ENCODE results near the gene BEST4. TPM values are rescaled to one million over a fixed set of nuclear protein-coding genes. Genes with fewer than 3 reads are reported as not detected.

Gene BEST4
- total RNA-seq, 5 donors from 2014 or later (not counting 1 experiment from before 2014, with no cell fraction given): 0.75 to 2.4 (median 1.6) TPM

GRCh38 chr1:44777969-44778635, 9.9 kb downstream of the BEST4 start:
- H3K27me3 ChIP-seq (replicated peaks in 1 of 2; ENCODE audit: control insufficient read depth in 2 of 2, extremely low read depth in 1 of 2, insufficient read depth in 2 of 2, low read length in 1 of 2): no peaks in the 10 kb centered on the region
- POLR2A ChIA-PET: interaction anchor here in 1 of 2 donors (0.6 kb wide), 1 partner anchor 39 kb away, joined by 3 read pairs; no protein-coding TSS in a partner anchor
- 76% methylated on average over 9 of the region's 13 CpGs for WGBS (ENCODE audit: insufficient coverage)
- H3K36me3 ChIP-seq (ENCODE audit: control insufficient read depth in 2 of 2, extremely low read depth in 1 of 2, insufficient read depth in 1 of 2, low read length in 1 of 2): peaks cover 9 to 42% of the 10 kb centered on the region in 2 donors
- peaks cover 14 to 31% of the 10 kb centered on the region in 2 experiments for H3K4me1 ChIP-seq (ENCODE audit: control insufficient read depth in 1 of 2, extremely low read depth in 1 of 2, insufficient read depth in 2 of 2, low read length in 2 of 2)
- no peaks in the 10 kb centered on the region for H3K9me3 Mint-ChIP-seq
- H3K4me3 Mint-ChIP-seq: peak overlapping the region; percentile 92 to 94 (median 93)
- H3K27ac ChIP-seq (ENCODE audit: low read length): peak overlapping the region; percentile 24
- no peaks in the 10 kb centered on the region for H3K9me3 ChIP-seq
- no peaks in the 10 kb centered on the region for H3K27me3 Mint-ChIP-seq
- no peak for ATAC-seq (replicated peaks in 1 of 4)
- H3K36me3 Mint-ChIP-seq: peaks cover 35% of the 10 kb centered on the region
- H3K27ac Mint-ChIP-seq: peak overlapping the region; percentile 93 to 94
- peaks cover 33 to 40% (median 37%) of the 10 kb centered on the region in 3 donors for H3K4me1 Mint-ChIP-seq
- CTCF ChIA-PET: interaction anchor here in 1 of 2 donors (0.5 to 0.6 kb wide), 2 partner anchors 9 to 46 kb away, joined by 3 to 8 read pairs; no protein-coding TSS in a partner anchor
- H3K4me3 ChIP-seq (ENCODE audit: control insufficient read depth in 1 of 2, extremely low read depth in 1 of 2, low read length in 1 of 2): no peak overlapping the region
- DNase-seq: no peak

GRCh38 chr1:44777547-44777946, 10.4 kb downstream of the BEST4 start:
- Mint-ChIP-seq H3K27me3 (no peaks in the 10 kb centered on the region), H3K4me1 (peaks cover 33 to 40% (median 37%) of the 10 kb centered on the region in 3 donors), H3K9me3 (no peaks in the 10 kb centered on the region), H3K27ac (peak overlapping the region; percentile 93 to 94), H3K4me3 (peak overlapping the region; percentile 92 to 94 (median 93)), H3K36me3 (peaks cover 35% of the 10 kb centered on the region)
- Histone ChIP-seq H3K4me1 (ENCODE audit: control insufficient read depth in 1 of 2, extremely low read depth in 1 of 2, insufficient read depth in 2 of 2, low read length in 2 of 2) (peaks cover 14 to 30% of the 10 kb centered on the region in 2 experiments), H3K36me3 (ENCODE audit: control insufficient read depth in 2 of 2, extremely low read depth in 1 of 2, insufficient read depth in 1 of 2, low read length in 1 of 2) (peaks cover 9 to 42% of the 10 kb centered on the region in 2 donors), H3K27me3 (replicated peaks in 1 of 2; ENCODE audit: control insufficient read depth in 2 of 2, extremely low read depth in 1 of 2, insufficient read depth in 2 of 2, low read length in 1 of 2) (no peaks in the 10 kb centered on the region), H3K9me3 (no peaks in the 10 kb centered on the region), H3K27ac (ENCODE audit: low read length) (peak overlapping the region; percentile 24), H3K4me3 (ENCODE audit: control insufficient read depth in 1 of 2, extremely low read depth in 1 of 2, low read length in 1 of 2) (no peak overlapping the region)
- POLR2A ChIA-PET: interaction anchor here in 1 of 2 donors (0.6 kb wide), 1 partner anchor 39 kb away, joined by 3 read pairs; no protein-coding TSS in a partner anchor
- WGBS (ENCODE audit: insufficient coverage): 63% methylated on average over 9 of the region's 14 CpGs
- ATAC-seq (replicated peaks in 1 of 4) (no peak), DNase-seq (no peak)
- CTCF ChIA-PET: interaction anchor here in 1 of 2 donors (0.5 to 0.6 kb wide), 2 partner anchors 10 to 45 kb away, joined by 3 to 8 read pairs; no protein-coding TSS in a partner anchor

GRCh38 chr1:44776730-44777068, 11.3 kb downstream of the BEST4 start:
- Histone ChIP-seq H3K4me1 (ENCODE audit: control insufficient read depth in 1 of 2, extremely low read depth in 1 of 2, insufficient read depth in 2 of 2, low read length in 2 of 2) (peaks cover 14 to 30% of the 10 kb centered on the region in 2 experiments), H3K27ac (ENCODE audit: low read length) (peak overlapping the region; percentile 81), H3K27me3 (replicated peaks in 1 of 2; ENCODE audit: control insufficient read depth in 2 of 2, extremely low read depth in 1 of 2, insufficient read depth in 2 of 2, low read length in 1 of 2) (no peaks in the 10 kb centered on the region), H3K4me3 (ENCODE audit: control insufficient read depth in 1 of 2, extremely low read depth in 1 of 2, low read length in 1 of 2) (peak overlapping the region; percentile 65 to 88), H3K36me3 (ENCODE audit: control insufficient read depth in 2 of 2, extremely low read depth in 1 of 2, insufficient read depth in 1 of 2, low read length in 1 of 2) (peaks cover 9 to 42% of the 10 kb centered on the region in 2 donors), H3K9me3 (no peaks in the 10 kb centered on the region)
- CTCF ChIA-PET: interaction anchor here (0.8 to 2.5 kb wide), 5 partner anchors 10 to 564 kb away, joined by 3 to 37 read pairs (median 3); partner anchors contain the start of genes MUTYH (in 1 of the 2), RNU5D-1 (in 1 of the 2) and TOE1 (in 1 of the 2)
- Mint-ChIP-seq H3K4me1 (peaks cover 33 to 39% (median 37%) of the 10 kb centered on the region in 3 donors), H3K9me3 (no peaks in the 10 kb centered on the region), H3K27me3 (no peaks in the 10 kb centered on the region), H3K4me3 (peak overlapping the region; percentile 92 to 94 (median 93)), H3K27ac (peak overlapping the region; percentile 93 to 94), H3K36me3 (peaks cover 35% of the 10 kb centered on the region)
- POLR2A ChIA-PET: interaction anchor here in 1 of 2 donors (0.6 to 0.7 kb wide), 2 partner anchors 23 to 531 kb away, joined by 3 read pairs; no protein-coding TSS in a partner anchor
- WGBS (ENCODE audit: insufficient coverage): 8% methylated on average over 7 of the region's 12 CpGs
- no peak for DNase-seq
- ATAC-seq (replicated peaks in 1 of 4): no peak

- WGBS (ENCODE audit: insufficient coverage): 2% methylated on average over 29 of the region's 36 CpGs
- POLR2A ChIA-PET: interaction anchor here (0.6 to 2.0 kb wide), 8 partner anchors 8 to 236 kb away, joined by 3 to 14 read pairs (median 3); partner anchors contain the start of genes BTBD19 (in 1 of the 2), PLK3 (in 1 of the 2), RNU5D-1 (in 1 of the 2) and UROD (in 1 of the 2)
Observed at GRCh38 chr1:44775930-44776729, 11.8 kb downstream of the BEST4 start.

GRCh38 chr1:44775078-44775929, 12.7 kb downstream of the BEST4 start, which contains the start of gene RPS8:
Gene RPS8 (plus strand): TSS chr1:44775540. CDS start chr1:44775597, 57 bp downstream.
- ChIA-PET POLR2A (interaction anchor here (0.6 to 2.0 kb wide), 10 partner anchors 9 to 714 kb away, joined by 3 to 14 read pairs (median 4); partner anchors contain the start of genes BTBD19 (in 1 of the 2), PLK3 (in 1 of the 2), RNU5D-1 (in 1 of the 2) and UROD (in 1 of the 2)), CTCF (interaction anchor here (0.6 to 2.5 kb wide), 13 partner anchors 10 to 565 kb away, joined by 3 to 37 read pairs (median 4); partner anchors contain the start of genes HECTD3 (in 1 of the 2), MUTYH (in 1 of the 2), PLK3 (in 1 of the 2) and RNU5D-1 (in 1 of the 2))
- peaks cover 33 to 39% (median 37%) of the 10 kb centered on the region in 3 donors for H3K4me1 Mint-ChIP-seq
- peaks cover 6 to 29% of the 10 kb centered on the region in 2 donors for H3K36me3 ChIP-seq (ENCODE audit: control insufficient read depth in 2 of 2, extremely low read depth in 1 of 2, insufficient read depth in 1 of 2, low read length in 1 of 2)
- no peaks in the 10 kb centered on the region for H3K27me3 ChIP-seq (replicated peaks in 1 of 2; ENCODE audit: control insufficient read depth in 2 of 2, extremely low read depth in 1 of 2, insufficient read depth in 2 of 2, low read length in 1 of 2)
- under 1% methylated on average over 64 of the region's 65 CpGs for WGBS (ENCODE audit: insufficient coverage)
- H3K27ac ChIP-seq (ENCODE audit: low read length): peak within 1 kb of the TSS; percentile 81
- H3K27ac Mint-ChIP-seq: peak within 1 kb of the TSS; percentile 94 to 95
- DNase-seq: peak; percentile 78 to 95 (median 86)
- peaks cover 22% of the 10 kb centered on the region for H3K36me3 Mint-ChIP-seq
- peak; percentile 80 to 86 (median 84) for ATAC-seq (replicated peaks in 1 of 4)
- H3K9me3 Mint-ChIP-seq: no peaks in the 10 kb centered on the region
- no peaks in the 10 kb centered on the region for H3K27me3 Mint-ChIP-seq
- peak within 1 kb of the TSS; percentile 65 to 88 for H3K4me3 ChIP-seq (ENCODE audit: control insufficient read depth in 1 of 2, extremely low read depth in 1 of 2, low read length in 1 of 2)
- H3K9me3 ChIP-seq: no peaks in the 10 kb centered on the region
- H3K4me3 Mint-ChIP-seq: peak within 1 kb of the TSS; percentile 92 to 94 (median 93)
- peaks cover 14 to 30% of the 10 kb centered on the region in 2 experiments for H3K4me1 ChIP-seq (ENCODE audit: control insufficient read depth in 1 of 2, extremely low read depth in 1 of 2, insufficient read depth in 2 of 2, low read length in 2 of 2)

More at GRCh38 chr1:44775930-44776729, 11.8 kb downstream of the BEST4 start:
- Histone ChIP-seq H3K27me3 (replicated peaks in 1 of 2; ENCODE audit: control insufficient read depth in 2 of 2, extremely low read depth in 1 of 2, insufficient read depth in 2 of 2, low read length in 1 of 2) (no peaks in the 10 kb centered on the region), H3K4me3 (ENCODE audit: control insufficient read depth in 1 of 2, extremely low read depth in 1 of 2, low read length in 1 of 2) (peak overlapping the region; percentile 65 to 88), H3K27ac (ENCODE audit: low read length) (peak overlapping the region; percentile 81), H3K36me3 (ENCODE audit: control insufficient read depth in 2 of 2, extremely low read depth in 1 of 2, insufficient read depth in 1 of 2, low read length in 1 of 2) (peaks cover 8 to 36% of the 10 kb centered on the region in 2 donors), H3K9me3 (no peaks in the 10 kb centered on the region), H3K4me1 (ENCODE audit: control insufficient read depth in 1 of 2, extremely low read depth in 1 of 2, insufficient read depth in 2 of 2, low read length in 2 of 2) (peaks cover 14 to 30% of the 10 kb centered on the region in 2 experiments)
- CTCF ChIA-PET: interaction anchor here (0.6 to 2.5 kb wide), 11 partner anchors 9 to 564 kb away, joined by 3 to 37 read pairs (median 4); partner anchors contain the start of genes HECTD3 (in 1 of the 2), MUTYH (in 1 of the 2), RNU5D-1 (in 1 of the 2) and TOE1 (in 1 of the 2)
- ATAC-seq (replicated peaks in 1 of 4) (peak; percentile 31 to 43 (median 37)), DNase-seq (peak in 16 of 35 experiments; percentile 31 to 61 (median 42))
- Mint-ChIP-seq H3K27ac (peak overlapping the region; percentile 93 to 94), H3K36me3 (peaks cover 29% of the 10 kb centered on the region), H3K4me3 (peak overlapping the region; percentile 92 to 94 (median 93)), H3K4me1 (peaks cover 33 to 39% (median 37%) of the 10 kb centered on the region in 3 donors), H3K27me3 (no peaks in the 10 kb centered on the region), H3K9me3 (no peaks in the 10 kb centered on the region)

Data from T-cell (primary cell).